GF-D8 (cell line): Measurements from ENCODE around the gene OR6C65.
"Not testable (repeated sequence)": the region's sequence is repeated elsewhere in the genome, so short reads cannot be mapped to it uniquely, and the experiment has no call there.

ENCODE experiments used
- DNase-seq: peaks from one replicate; lab custom pipeline; 2025; lab: John Stamatoyannopoulos, UW

OR6C65 gene

DNA sequence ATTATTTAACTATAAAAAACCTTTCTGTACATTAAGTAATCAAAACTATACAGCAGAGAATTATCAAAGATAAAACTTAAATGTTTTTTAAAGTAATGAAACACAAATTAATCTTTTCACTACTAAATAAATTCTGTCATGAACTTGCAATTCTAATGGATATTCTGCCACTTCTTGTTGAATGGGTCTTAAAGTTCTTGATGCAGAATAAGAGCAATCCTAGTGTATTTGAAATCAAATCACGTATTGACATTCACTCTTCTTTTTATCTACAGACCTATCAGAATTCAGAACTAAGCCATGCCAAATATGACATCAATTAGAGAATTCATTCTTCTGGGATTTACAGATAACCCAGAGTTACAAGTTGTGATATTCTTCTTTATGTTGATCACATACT, at the start of gene OR6C65:
Gene OR6C65 (plus strand): TSS at position 301 of the 400 bp plus-strand sequence. CDS start 0 bp downstream, at position 301.
- DNase-seq, result no peak

DNA sequence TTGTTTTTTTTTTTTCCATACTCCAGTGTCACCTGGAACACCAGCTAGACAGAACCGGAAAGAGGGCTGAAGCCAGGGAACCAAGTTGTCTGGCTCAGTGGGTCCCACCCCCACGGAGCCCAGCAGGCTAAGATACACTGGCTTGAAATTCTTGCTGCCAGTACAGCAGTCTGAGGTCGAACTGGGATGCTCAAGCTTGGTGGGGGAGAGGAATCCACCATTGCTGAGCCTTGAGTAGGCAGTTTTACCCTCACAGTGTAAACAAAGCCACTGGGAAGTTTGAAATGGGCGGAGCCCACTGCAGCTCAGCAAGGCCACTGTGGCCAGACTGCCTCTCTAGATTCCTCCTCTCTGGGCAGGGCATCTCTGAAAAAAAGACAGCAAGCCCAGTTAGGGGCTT, 45.0 kb upstream of the OR6C65 start:
- not testable (repeated sequence) for DNase-seq

DNA sequence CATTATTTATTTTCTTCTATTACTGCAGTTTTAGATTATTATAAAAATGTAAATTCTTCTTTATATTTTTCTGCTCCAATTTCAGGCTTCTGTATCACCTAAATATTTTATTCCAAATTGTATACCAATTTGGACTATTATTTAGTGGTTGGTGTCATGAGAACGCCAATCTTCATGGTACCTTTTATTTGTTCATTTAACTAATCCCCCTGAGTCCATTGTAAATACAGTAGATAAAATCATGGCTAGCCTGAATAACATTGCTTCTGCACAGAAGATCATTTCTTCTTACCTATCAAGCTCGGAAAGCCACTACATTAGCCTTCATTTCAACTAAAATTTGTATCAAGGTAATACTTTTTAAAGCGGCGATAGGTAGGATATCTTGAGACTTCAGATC, 37.7 kb upstream of the OR6C65 start, which contains the start of gene OR6C75:
Gene OR6C75 (plus strand): TSS at position 301 of the 400 bp plus-strand sequence. CDS start 2,136 bp downstream, outside the sequence.
- no peak for DNase-seq

DNA sequence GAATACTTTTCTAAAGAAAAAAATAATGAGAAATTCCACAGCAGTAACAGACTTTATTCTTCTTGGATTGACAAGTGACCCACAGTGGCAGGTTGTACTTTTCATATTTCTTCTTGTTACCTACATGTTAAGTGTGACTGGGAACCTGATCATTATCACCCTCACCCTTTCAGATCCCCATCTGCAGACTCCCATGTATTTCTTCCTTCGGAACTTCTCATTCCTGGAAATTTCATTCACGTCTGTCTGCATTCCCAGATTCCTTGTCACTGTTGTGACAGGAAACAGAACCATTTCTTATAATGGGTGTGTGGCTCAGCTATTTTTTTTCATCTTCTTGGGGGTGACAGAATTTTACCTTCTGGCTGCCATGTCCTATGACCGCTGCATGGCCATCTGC, 35.2 kb upstream of the OR6C65 start:
- no peak for DNase-seq

DNA sequence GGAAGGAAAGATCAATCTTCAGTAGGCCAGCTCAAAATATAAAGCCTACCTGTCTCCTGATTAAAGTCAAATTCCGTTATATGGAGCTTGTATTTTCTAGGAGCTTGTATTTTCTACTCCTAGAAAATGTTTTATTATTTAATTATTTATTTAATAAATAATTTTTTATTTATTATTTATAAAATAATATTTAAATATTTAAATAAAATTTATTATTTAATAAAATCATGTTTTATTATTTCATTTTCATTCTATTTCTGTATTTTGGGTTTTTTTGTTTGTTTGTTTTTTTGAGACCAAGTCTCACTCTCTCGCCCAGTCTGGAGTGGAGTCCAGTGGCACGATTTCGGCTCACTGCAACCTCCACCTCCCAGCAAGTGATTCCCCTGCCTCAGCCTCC, 27.8 kb upstream of the OR6C65 start:
- DNase-seq, result no peak

DNA sequence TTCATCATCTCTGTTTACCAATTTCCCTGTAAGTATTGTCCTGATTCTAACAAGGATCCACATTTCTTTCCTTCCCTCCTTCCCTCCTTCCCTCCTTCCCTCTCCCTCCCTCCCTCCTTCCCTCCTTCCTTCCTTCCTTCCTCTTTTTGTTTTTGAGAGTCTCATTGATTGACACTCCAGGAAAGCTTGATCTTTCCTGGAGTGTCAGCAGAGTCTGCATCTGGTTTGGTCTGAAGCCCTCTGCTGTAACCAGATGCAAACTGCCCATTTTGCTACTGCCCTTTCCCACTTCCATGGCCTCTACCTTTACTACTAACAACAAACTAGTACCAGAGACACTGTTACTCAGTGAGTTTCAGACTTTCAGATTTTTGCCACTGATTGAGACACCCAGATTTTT, 14.4 kb upstream of the OR6C65 start:
- no peak for DNase-seq

DNA sequence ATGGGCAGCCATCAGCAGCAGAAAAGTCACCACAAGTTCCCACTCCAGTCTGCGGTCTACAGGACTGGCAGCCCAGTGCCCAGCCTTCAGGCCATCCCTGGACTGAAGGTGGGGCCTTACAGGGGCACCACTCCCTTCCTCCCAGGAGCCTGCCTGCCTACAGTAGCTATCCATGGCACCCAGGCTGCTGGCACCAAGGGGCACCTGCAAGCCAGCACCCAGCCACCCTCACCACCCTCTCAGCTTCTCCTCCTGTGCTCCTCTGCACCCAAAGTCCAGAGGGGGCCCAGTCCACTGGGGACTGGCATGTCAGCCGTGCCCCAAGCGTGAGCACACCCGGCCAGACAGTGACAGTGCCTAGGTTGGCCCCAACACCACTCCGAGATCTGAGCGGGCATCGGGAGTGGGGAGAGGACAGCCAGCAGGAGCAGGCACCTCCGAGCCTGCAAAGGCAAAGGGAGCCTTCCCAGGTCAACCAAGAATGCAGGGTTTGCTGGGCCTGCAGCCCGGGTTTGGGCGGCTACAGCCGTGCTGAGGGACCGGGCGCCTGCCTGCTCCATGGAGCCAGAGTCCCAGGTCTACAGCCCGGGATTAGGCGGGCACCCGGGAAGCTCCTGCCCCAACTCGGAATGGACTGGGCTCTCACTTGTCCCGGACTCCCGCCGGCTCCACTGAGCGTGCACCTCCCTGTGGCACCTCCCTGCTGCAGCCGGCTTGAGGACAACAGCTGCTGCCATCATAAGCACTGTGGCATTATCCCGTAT, 8.1 kb upstream of the OR6C65 start:
- no peak for DNase-seq

DNA sequence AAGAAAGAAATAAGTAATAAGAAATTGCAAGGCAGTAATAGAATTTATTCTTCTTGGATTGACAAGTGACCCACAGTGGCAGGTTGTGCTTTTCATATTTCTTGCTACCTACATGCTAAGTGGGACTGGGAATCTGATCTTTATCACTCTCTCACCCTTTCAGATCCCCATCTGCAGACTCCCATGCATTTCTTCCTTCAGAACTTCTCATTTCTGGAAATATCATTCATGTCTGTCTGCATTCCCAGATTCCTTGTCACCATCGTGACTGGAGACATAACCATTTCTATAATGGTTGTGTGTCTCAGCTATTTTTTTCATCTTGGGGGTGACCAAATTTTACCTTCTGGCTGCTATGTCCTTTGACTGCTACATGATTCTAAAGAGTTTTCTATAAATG, 4.0 kb upstream of the OR6C65 start:
- DNase-seq, result no peak

DNA sequence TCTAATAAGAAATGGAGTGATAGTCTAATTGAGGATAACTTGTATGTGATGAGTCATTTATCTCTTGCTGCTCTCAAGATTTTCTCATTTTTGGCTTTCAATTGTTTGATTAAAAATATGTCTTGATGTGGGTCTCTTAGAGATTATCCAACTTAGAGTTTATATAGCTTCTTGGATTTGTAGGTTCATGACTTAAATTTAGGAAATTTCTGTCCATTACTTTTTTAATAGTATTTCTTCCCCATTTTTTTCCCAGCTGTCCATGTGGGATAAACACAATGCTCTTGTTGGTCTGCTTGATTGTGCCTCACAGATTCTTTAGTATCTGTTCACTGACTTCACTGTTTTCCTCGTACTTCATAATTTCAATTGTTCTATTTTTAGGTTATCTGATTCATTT, 7.5 kb downstream of the OR6C65 start:
- no peak for DNase-seq

DNA sequence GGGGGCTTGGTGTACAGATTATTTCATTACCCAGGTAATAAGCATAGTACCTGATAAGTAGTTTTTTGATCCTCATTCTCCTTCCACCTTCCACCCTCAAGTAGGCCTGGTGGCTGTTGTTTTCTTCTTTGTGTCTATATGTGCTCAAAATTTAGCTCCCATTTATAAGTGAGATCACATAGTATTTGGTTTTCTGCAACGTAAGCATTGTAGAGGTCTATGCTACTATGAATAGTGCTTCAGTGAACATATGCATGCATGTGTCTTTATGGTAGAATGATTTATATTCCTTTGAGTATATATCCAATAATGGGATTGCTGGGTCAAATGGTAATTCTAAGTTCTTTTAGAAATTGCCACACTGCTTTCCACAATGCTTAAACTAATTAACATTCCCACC, 8.8 kb downstream of the OR6C65 start:
- not testable (repeated sequence) for DNase-seq

DNA sequence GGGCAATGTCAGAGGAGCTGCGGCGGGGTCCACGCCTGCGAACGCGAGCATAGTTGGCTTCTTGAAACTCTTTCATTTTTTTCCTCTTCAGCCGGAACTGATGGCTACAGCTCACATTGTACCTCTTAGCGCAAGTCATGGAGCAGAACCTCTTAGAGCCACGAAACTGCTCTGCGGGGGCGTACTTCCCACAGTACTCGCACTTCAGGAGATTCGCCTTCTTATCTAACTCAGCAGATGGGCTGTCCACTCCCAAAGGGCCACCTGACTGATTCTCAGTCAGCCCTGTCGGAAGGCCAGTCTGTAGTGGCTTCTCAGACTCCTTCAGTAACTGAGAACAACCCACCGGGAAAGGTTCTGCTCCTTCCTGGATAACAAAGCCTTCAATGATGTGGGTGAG, 11.8 kb downstream of the OR6C65 start:
- not testable (repeated sequence) for DNase-seq

DNA sequence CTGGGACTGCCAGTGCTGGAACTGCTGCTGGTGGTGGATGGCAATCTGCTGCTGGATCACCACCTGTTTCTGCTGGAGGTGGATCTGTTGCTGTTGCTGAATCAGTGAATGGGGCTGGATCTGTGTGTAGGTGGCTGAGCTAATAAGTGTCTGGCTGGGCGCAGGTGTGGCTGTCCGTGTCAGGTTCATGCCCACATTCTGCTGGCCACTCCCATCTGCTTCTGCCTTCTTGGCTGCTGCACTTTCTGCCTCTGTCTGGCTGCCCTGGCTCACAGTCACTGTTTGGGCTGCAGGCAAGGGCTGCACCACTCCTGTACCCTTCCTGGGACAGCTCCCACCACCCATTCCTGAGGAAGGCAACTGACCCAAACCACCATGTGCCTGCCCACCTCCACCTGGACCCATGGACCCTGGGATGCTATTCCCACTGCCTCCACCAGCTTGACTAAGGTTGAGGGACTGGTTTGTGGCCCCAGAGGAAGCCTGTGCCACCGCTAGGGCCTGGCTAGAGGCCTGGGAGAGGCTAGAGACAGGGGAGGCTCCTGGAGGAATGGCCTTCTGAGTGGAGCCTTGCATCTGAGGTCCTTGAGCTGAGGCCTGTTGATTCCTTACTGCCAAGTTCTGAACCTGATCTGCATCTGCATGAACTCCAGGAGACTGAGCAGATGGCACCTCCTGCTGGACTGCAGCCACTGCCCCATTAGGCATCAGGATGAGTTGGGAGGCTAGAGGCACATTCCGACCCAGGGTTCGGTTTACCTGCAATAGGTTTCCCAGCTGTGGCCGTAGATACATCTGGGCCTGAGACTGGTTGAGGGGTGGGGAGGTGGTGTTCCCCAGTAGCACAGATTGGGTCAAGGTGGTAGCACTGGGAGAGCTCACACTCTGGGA, 13.4 kb downstream of the OR6C65 start:
- not testable (repeated sequence) for DNase-seq

DNA sequence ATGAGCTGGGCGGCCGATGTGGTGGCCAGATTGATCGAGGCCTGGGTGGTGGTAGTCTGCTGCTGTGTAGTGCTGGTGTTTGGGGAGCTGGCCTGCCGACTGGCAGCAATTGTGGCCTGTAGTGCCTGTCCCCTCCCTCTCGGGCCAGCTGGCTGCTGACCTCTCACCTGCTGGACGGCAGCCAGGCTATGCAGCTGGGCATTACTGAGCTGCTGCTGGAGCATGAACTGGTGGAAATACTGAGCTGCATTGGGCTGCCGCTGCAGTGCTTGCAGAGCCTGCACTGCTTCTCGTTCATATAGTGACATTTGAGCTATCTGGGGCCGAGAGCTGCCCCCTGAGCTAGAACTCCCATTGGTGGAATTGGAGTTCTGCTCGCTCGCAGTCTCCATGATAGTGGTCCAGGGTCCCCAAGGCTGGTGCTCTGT, 14.1 kb downstream of the OR6C65 start:
- DNase-seq, result not testable (repeated sequence)

DNA sequence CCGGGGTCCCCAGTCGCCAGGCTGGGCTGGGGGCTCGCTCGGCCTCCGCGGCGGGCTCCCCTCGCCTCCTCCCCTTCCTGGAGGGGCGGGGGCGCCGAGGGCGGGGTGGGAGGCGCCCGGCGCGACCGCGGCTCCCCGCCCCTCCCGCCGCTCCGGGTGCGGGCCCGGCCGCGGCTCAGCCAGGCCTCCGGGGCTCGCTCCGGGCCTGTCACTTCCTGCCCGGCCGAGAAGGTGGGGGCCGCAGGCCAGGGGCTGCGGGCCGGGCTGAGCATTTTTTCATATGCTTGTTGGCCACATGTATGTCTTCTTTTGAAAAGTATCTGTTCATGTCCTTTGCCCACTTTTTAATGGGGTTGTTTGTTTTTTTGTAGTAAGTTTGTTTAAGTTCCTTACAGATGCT, 14.6 kb downstream of the OR6C65 start:
- not testable (repeated sequence) for DNase-seq

DNA sequence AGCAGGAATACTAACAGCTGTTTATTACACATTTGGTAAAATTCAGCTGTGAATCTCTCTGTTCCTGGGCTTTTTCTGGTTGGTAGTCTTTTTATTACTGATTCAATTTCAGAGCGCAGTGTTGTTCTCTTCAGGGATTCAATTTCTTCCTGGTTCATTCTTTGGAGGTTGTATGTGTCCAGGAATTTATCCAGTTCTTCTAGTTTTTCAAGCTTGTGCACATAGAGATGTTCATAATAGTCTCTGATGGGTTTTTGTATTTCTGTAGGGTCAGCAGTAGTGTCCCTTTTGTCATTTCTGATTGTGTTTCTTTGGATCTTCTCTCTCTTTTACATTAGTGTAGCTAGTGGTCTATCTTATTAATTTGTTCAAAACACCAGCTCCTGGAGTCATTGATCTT, 16.6 kb downstream of the OR6C65 start:
- no peak for DNase-seq

DNA sequence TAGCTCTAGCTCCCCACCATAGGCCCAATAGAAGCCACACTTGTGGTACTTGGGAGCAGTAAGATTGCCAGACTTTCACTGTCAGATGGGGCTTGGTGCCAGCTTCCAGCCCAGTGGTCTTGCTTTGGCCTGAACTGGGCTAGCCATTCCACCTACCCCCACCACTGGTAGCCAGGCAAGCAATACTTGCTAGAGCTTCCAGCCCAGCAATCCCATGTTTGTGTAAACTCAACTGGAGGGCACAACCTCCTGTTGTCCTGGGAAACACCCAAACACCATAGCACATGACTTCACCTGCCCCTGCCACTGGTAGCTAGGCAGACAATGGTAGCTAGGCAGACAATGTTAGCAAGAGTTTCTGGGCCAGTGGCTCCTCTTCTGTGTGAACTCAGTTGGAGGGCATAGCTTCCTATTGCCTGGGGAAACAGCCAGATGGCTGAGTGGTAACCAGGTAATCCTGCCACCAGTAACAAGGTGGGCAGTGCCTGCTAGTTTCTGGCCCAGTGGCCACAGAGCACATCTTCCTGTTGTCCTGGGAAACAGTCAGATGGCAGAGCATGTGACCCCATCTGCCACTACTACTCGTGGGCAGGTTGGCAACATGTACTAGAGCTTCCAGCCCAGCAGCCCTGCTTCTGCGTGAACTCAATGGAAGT, 20.1 kb downstream of the OR6C65 start:
- no peak for DNase-seq

DNA sequence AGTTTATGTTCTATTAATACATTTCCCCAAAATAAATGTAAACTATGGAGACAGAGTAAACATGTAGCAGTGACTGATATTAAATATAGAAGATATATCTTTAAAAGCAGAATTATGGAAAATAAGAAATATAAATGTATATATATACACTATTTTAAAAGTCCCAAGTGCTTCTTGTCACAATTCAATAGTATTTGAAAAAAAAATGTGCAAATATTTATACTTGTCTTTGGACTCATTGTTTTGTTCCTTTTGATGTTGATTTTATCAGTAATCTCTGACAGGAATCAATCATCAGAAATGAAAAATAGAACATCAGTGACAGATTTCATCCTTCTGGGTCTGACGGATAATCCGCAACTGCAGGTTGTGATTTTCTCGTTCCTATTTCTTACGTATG, 25.6 kb downstream of the OR6C65 start, which contains the start of gene OR6C76:
Gene OR6C76 (plus strand): TSS at position 301 of the 400 bp plus-strand sequence. CDS start 0 bp downstream, at position 301.
- no peak for DNase-seq

DNA sequence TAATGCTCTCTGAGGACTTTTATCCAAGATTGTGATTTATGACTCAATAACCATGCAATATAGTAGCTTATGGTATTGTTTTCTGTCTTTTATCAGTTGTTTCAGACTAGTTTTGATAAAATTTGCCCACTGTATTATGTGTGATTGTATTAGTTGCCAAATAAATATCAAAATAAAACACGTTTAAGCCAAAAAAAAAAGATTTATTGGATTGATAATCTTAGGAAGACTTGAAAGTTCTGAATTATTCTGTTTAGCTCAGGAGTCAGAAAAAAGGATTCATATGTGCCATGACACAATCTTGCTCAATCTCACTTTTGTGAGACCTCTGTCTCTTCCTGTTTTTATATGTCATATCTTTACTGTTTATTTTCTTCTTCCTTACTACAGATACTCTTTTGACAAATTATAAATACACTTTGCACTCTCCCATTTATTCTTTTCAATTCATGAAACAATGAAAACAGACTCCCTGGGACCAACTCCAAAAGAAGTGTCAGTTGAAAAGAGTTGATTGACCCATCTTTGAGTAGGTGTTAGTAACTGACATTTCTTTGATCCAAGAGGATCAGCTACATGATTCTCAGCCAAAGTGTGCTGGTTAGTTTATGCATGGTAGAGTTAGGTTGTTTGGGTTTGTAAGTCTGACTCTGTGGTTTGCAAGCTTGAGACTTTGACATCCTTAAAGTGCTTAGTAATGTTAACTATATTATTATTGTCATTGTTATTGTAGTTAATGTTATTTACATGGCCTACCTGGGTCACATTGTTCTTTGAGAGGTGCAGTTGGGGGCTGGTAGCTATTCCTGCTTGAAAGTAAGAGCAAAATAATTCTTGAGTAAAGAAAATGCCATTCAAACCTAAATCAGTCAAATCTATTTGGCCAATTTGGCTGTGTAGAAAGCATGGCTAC, 28.3 kb downstream of the OR6C65 start:
- DNase-seq, result no peak

DNA sequence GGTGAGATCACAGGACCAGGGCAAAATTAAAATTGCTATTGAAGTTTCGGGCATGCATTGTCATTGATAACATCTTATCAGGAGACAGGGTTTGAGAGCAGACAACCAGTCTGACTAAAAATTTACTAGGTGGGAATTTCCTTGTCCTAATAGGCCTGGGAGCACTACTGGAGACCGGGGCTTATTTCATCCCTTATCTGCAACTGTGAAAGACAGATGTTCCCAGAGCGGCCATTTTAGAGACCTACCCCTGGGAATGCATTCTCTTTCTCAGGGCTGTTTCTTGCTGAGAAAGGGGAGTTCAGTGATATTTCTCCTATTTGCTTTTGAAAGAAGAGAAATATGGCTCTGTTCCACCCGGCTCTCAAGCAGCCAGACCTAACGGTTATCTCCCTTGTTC, 40.9 kb downstream of the OR6C65 start:
- not testable (repeated sequence) for DNase-seq

DNA sequence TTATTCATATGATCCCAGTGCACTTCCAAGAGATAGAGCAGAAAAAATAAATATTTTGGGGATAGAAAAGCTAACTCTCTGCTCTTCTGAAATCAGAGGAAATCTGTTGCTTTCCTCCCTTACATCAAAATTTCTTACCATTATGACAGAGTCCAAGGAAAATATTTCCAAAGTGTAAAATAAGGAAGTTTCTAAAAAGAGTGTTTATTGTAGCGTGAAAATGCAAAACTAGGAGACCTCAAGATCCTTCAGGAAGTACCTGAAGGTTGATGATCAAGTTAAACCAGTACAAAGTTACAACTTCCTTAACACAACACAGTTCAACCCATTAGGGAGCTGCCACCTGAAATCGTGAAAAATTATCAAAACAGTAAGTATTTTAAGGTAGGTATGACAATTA, 43.4 kb downstream of the OR6C65 start, which contains the start of gene OR6C2:
Gene OR6C2 (plus strand): TSS at position 301 of the 400 bp plus-strand sequence. CDS start 8,138 bp downstream, outside the sequence.
- no peak for DNase-seq

DNA sequence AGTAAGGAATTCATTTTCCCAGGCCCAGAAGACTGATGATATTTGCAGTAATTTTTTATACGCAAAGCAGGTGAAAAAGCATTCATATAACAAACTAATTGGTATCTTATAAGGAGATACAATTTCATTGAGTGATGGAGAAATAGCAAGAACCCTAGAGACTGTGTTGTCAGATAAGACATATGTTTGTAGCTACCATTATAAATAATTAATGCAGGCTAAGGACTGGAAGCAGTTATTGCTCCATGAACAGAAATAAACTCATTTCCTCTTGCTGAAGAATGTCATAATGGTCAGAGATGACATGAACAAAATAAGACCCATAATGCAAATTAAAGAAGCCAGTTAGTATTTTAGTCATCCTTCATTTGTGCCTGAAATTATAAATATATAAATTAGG, 45.0 kb downstream of the OR6C65 start:
- no peak for DNase-seq
